HG02884 (cell line): ENCODE data around the gene COPE.

Source experiments
- ATAC-seq: cut with Tn5 transposase; IDR thresholded peaks from one replicate; pipeline ENCODE4 v1.9.1; 2021; ENCODE audit warnings: mild to moderate bottlenecking, moderate library complexity; ENCODE audit not compliant: unreplicated experiment

The COPE gene

GRCh38 chr19:18853755-18854427 is 65.3 kb downstream of the COPE start:
- ATAC-seq, result no peak

- ATAC-seq, result no peak
Observed at GRCh38 chr19:18852648-18853047, 66.5 kb downstream of the COPE start.

- ATAC-seq, result no peak
Observed at GRCh38 chr19:18851673-18852325, 67.4 kb downstream of the COPE start.

- no peak for ATAC-seq
Observed at GRCh38 chr19:18850471-18851375, 68.5 kb downstream of the COPE start.

- no peak for ATAC-seq
Observed at GRCh38 chr19:18849838-18850400, 69.3 kb downstream of the COPE start.
